ENCODE measurements around the gene GMFB.

GMFB gene

DNA sequence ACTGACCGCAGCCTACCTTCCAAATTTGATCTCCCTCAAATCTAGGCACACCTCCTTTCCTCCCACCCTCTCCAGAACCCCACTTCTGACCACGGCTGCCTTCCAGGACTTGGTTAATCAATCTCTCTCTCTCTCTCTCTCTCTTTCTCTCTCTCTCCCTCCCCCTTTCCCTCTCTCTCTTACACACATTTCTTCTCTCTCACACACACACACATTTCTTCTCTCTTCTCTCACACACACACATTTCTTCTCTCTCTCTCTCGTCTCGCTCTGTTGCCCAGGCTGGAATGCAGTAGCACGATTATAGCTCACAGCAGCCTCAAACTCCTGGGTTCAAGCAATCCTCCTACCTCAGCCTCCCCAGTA lies 521 bp upstream of the GMFB start:
- in situ Hi-C loops (cut with MboI; ENCODE audit: low sequenced_read_pairs, unreplicated experiment), result no loop called here
- DNase-seq (ENCODE audit: low spot score), result no peak
- TF ChIP-seq, protein P1, sequence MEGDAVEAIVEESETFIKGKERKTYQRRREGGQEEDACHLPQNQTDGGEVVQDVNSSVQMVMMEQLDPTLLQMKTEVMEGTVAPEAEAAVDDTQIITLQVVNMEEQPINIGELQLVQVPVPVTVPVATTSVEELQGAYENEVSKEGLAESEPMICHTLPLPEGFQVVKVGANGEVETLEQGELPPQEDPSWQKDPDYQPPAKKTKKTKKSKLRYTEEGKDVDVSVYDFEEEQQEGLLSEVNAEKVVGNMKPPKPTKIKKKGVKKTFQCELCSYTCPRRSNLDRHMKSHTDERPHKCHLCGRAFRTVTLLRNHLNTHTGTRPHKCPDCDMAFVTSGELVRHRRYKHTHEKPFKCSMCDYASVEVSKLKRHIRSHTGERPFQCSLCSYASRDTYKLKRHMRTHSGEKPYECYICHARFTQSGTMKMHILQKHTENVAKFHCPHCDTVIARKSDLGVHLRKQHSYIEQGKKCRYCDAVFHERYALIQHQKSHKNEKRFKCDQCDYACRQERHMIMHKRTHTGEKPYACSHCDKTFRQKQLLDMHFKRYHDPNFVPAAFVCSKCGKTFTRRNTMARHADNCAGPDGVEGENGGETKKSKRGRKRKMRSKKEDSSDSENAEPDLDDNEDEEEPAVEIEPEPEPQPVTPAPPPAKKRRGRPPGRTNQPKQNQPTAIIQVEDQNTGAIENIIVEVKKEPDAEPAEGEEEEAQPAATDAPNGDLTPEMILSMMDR (IDR thresholded peaks at IDR 0.05; ENCODE audit: borderline replicate concordance, control extremely low read depth, extremely low read depth, insufficient read depth, missing control alignments), result no peak

DNA sequence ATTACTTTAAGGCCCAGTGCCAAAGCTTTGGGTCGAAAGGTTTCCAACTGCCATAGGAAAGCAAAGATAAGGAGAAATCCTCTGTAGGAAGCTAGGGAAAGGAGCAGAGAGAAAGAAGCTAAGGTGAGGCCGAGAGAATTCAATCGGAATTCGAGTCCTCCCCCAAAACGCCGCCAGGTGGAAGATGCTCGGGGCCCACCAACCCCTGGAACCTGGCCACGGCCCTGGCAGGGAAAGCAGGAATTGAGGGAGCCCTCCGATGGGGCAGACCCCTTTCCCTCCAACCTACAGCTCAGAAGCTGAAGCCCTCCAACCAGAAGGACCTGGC lies 498 bp downstream of the GMFB start:
- TF ChIP-seq, protein P1 (IDR thresholded peaks at IDR 0.05; ENCODE audit: borderline replicate concordance, control extremely low read depth, extremely low read depth, insufficient read depth, missing control alignments), result no peak
- DNase-seq (ENCODE audit: low spot score), result no peak
- in situ Hi-C loops (cut with MboI; ENCODE audit: low sequenced_read_pairs, unreplicated experiment), result no loop called here

DNA sequence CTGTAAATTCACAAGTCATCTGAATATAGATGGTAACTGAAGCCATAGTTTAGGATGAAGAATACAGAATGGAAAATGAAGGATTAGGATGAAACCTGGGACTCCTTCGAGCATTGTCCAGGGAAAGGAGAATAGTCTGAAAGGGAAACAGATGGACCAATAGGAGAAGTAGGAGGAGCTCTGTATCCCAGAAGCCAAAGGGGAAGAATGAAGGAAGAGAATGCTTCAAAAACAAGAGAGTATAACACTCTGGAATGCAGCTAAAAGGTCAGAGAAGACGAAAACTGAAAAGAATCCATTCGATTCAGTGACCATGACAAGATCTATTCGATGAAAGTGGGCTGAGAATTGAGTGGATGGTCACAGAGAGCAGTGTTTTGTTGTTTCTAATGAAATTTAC lies 1.0 kb downstream of the GMFB start:
- TF ChIP-seq, protein P1 (IDR thresholded peaks at IDR 0.05; ENCODE audit: borderline replicate concordance, control extremely low read depth, extremely low read depth, insufficient read depth, missing control alignments), result no peak
- in situ Hi-C loops (cut with MboI; ENCODE audit: low sequenced_read_pairs, unreplicated experiment), result no loop called here
- DNase-seq (ENCODE audit: low spot score), result peak; percentile 23

DNA sequence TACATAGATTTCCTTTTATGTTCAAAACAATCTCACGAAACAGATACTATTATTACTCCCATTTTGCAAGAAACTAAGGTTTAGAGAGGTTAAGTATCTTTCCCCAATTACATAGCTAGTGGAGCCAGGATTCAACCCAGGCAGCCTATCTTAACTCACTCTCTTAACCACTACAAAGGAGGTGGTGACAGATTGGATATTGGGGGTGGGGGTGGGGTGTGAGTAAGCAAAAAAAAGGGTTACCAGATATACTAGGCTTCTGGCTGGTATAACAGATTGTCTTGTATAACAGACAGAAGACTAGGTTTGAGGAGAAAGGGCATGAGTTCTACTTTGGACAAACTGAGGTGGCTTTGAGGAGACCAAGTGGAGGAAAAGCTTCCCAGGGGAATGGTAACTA lies 2.1 kb downstream of the GMFB start:
- DNase-seq (ENCODE audit: low spot score), result peak; percentile 22
- TF ChIP-seq, protein P1 (IDR thresholded peaks at IDR 0.05; ENCODE audit: borderline replicate concordance, control extremely low read depth, extremely low read depth, insufficient read depth, missing control alignments), result no peak
- in situ Hi-C loops (cut with MboI; ENCODE audit: low sequenced_read_pairs, unreplicated experiment), result no loop called here

DNA sequence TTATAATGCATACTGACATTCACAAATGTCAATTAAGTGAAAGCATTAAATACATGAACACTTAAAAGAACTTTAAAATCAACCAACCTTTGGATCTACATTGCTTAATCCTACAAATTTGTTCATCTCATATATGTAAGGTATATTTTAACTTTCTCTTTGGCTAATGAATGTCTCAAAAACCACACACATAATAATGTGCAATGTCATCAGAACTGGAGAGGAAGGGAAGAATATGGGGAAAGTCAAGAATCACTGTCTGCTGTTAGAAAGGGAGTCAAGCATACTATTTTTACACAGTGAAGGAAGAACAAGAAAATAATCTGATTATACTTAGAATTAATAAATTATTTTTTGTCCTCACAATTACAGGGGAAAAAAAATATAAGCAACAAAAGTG lies 4.9 kb downstream of the GMFB start:
- TF ChIP-seq, protein P1 (IDR thresholded peaks at IDR 0.05; ENCODE audit: borderline replicate concordance, control extremely low read depth, extremely low read depth, insufficient read depth, missing control alignments), result no peak
- DNase-seq (ENCODE audit: low spot score), result no peak
- in situ Hi-C loops (cut with MboI; ENCODE audit: low sequenced_read_pairs, unreplicated experiment), result no loop called here

DNA sequence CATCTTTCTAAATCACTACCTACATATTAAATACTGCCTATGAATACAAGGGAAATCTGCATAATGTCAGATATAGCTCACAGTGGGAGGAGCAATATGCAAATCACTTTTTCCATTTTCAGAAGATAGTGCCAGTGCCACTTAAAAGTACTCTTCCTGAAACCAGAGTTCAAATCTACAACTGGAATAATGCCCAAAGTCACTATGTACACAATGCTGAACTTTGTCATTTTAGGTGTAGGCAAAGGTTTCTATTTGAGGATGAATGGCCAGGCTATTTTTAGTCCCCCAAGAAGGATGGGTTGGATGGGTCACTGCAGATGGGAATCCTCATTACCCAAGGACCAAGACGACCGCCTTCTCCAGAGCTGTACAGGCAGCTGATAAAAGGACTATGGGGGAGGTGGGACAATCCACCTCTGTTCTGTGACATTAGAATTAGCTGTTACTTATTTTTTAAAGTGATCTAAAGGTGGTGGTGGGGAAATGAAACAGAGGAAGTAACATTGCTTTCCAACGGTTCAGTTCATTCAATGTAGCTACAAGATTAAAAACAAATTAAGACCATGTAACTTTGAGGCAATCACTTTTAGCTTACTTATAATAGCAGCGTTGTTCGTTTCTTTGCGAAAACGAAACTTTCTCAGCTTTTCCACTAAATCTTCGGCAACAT lies 5.6 kb downstream of the GMFB start:
- in situ Hi-C loops (cut with MboI; ENCODE audit: low sequenced_read_pairs, unreplicated experiment), result no loop called here
- TF ChIP-seq, protein P1 (IDR thresholded peaks at IDR 0.05; ENCODE audit: borderline replicate concordance, control extremely low read depth, extremely low read depth, insufficient read depth, missing control alignments), result no peak
- no peak for DNase-seq (ENCODE audit: low spot score)
